HUES64 (cell line): Measurements from ENCODE around the gene TTYH2.
"Not testable (repeated sequence)": the region's sequence is repeated elsewhere in the genome, so short reads cannot be mapped to it uniquely, and the experiment has no call there.

Experiments used
- H3K27ac ChIP-seq: 2 replicates; pipeline ENCODE4 v1.7.0; 2013; ENCODE audit warnings: low read depth, low read length, inconsistent platforms
- H3K27me3 ChIP-seq: 2 replicates; pipeline ENCODE4 v1.6.1; 2013; ENCODE audit warnings: mild to moderate bottlenecking, low read length; ENCODE audit not compliant: insufficient read depth
- H3K36me3 ChIP-seq: 2 replicates; pipeline ENCODE4 v1.6.1; 2013; ENCODE audit warnings: mild to moderate bottlenecking, low read length; ENCODE audit not compliant: insufficient read depth
- H3K4me1 ChIP-seq: 2 replicates; pipeline ENCODE4 v1.6.1; 2013; ENCODE audit warnings: mild to moderate bottlenecking, low read length, moderate library complexity; ENCODE audit not compliant: insufficient read depth
- H3K4me3 ChIP-seq: 2 replicates; pipeline ENCODE4 v1.5.1; 2013; ENCODE audit warnings: mild to moderate bottlenecking, low read length, moderate library complexity
- H3K9ac ChIP-seq: 2 replicates; pipeline ENCODE4 v1.6.1; 2013; ENCODE audit warnings: mild to moderate bottlenecking, low read depth, low read length
- H3K9me3 ChIP-seq: 2 replicates; pipeline ENCODE4 v1.6.1; 2013; ENCODE audit warnings: low read depth, low read length; ENCODE audit not compliant: insufficient read depth
- WGBS: fragments of 150-250, 120-280 bp; methylation state at CpG from one replicate; pipeline ENCODE4 v1.1.7; 2013; ENCODE audit warnings: missing lambda C conversion rate; 5-methylcytosine and 5-hydroxymethylcytosine counted together

TTYH2 gene

GRCh38 chr17:74250324-74250995 lies 37.1 kb downstream of the TTYH2 start:
- H3K4me3 ChIP-seq: no peak overlapping the region
- no peaks in the 10 kb centered on the region for H3K36me3 ChIP-seq
- H3K9me3 ChIP-seq: no peaks in the 10 kb centered on the region
- H3K9ac ChIP-seq: no peak overlapping the region
- no peaks in the 10 kb centered on the region for H3K27me3 ChIP-seq
- H3K4me1 ChIP-seq: no peaks in the 10 kb centered on the region
- WGBS: 70% methylated on average over 12 of the region's 12 CpGs
- no peak overlapping the region for H3K27ac ChIP-seq

- Histone ChIP-seq H3K36me3 (no peaks in the 10 kb centered on the region), H3K27ac (no peak overlapping the region), H3K9ac (no peak overlapping the region), H3K9me3 (no peaks in the 10 kb centered on the region), H3K4me1 (no peaks in the 10 kb centered on the region), H3K4me3 (no peak overlapping the region), H3K27me3 (no peaks in the 10 kb centered on the region)
- 89% methylated on average over 8 of the region's 8 CpGs for WGBS
Measured at GRCh38 chr17:74251051-74251450, 37.7 kb downstream of the TTYH2 start.

- Histone ChIP-seq H3K27ac (no peak overlapping the region), H3K4me1 (no peaks in the 10 kb centered on the region), H3K27me3 (no peaks in the 10 kb centered on the region), H3K36me3 (no peaks in the 10 kb centered on the region), H3K9me3 (no peaks in the 10 kb centered on the region), H3K4me3 (no peak overlapping the region), H3K9ac (no peak overlapping the region)
- 93% methylated on average over 6 of the region's 6 CpGs for WGBS
Measured at GRCh38 chr17:74251569-74251968, 38.2 kb downstream of the TTYH2 start.

- no peaks in the 10 kb centered on the region for H3K9me3 ChIP-seq
- H3K4me3 ChIP-seq: no peak overlapping the region
- no peak overlapping the region for H3K27ac ChIP-seq
- H3K27me3 ChIP-seq: no peaks in the 10 kb centered on the region
- no peaks in the 10 kb centered on the region for H3K36me3 ChIP-seq
- no peak overlapping the region for H3K9ac ChIP-seq
- 90% methylated on average over 8 of the region's 8 CpGs for WGBS
- H3K4me1 ChIP-seq: no peaks in the 10 kb centered on the region
Measured at GRCh38 chr17:74252211-74252610, 38.8 kb downstream of the TTYH2 start.

- H3K4me3 ChIP-seq: no peak overlapping the region
- no peaks in the 10 kb centered on the region for H3K36me3 ChIP-seq
- no peaks in the 10 kb centered on the region for H3K27me3 ChIP-seq
- WGBS: 91% methylated on average over 13 of the region's 13 CpGs
- H3K9me3 ChIP-seq: no peaks in the 10 kb centered on the region
- no peak overlapping the region for H3K27ac ChIP-seq
- H3K9ac ChIP-seq: no peak overlapping the region
- H3K4me1 ChIP-seq: no peaks in the 10 kb centered on the region
Measured at GRCh38 chr17:74253036-74253435, 39.7 kb downstream of the TTYH2 start.

- Histone ChIP-seq H3K9ac (no peak overlapping the region), H3K36me3 (no peaks in the 10 kb centered on the region), H3K27ac (no peak overlapping the region), H3K9me3 (no peaks in the 10 kb centered on the region), H3K4me3 (no peak overlapping the region), H3K27me3 (no peaks in the 10 kb centered on the region), H3K4me1 (peaks cover 15% of the 10 kb centered on the region)
- WGBS: 90% methylated on average over 10 of the region's 10 CpGs
Measured at GRCh38 chr17:74257311-74257710, 43.9 kb downstream of the TTYH2 start.

GRCh38 chr17:74259667-74260524 lies 46.5 kb downstream of the TTYH2 start:
- WGBS: 42% methylated on average over 21 of the region's 21 CpGs
- Histone ChIP-seq H3K27ac (no peak overlapping the region), H3K27me3 (no peaks in the 10 kb centered on the region), H3K4me3 (no peak overlapping the region), H3K9ac (no peak overlapping the region), H3K36me3 (no peaks in the 10 kb centered on the region), H3K4me1 (peaks cover 15% of the 10 kb centered on the region), H3K9me3 (no peaks in the 10 kb centered on the region)

- H3K9me3 ChIP-seq: no peaks in the 10 kb centered on the region
- H3K4me3 ChIP-seq: no peak overlapping the region
- WGBS: 14% methylated on average over 6 of the region's 6 CpGs
- H3K27ac ChIP-seq: no peak overlapping the region
- H3K4me1 ChIP-seq: peaks cover 15% of the 10 kb centered on the region
- no peaks in the 10 kb centered on the region for H3K36me3 ChIP-seq
- no peaks in the 10 kb centered on the region for H3K27me3 ChIP-seq
- no peak overlapping the region for H3K9ac ChIP-seq
Measured at GRCh38 chr17:74260525-74260850, 47.1 kb downstream of the TTYH2 start.

GRCh38 chr17:74262601-74263000 lies 49.2 kb downstream of the TTYH2 start:
- 94% methylated on average over 6 of the region's 7 CpGs for WGBS
- no peak overlapping the region for H3K27ac ChIP-seq
- H3K4me3 ChIP-seq: no peak overlapping the region
- peaks cover 15% of the 10 kb centered on the region for H3K4me1 ChIP-seq
- H3K36me3 ChIP-seq: no peaks in the 10 kb centered on the region
- no peaks in the 10 kb centered on the region for H3K9me3 ChIP-seq
- no peak overlapping the region for H3K9ac ChIP-seq
- H3K27me3 ChIP-seq: no peaks in the 10 kb centered on the region

- WGBS: 96% methylated on average over 4 of the region's 4 CpGs
- H3K9me3 ChIP-seq, H3K9ac ChIP-seq, H3K36me3 ChIP-seq, H3K4me1 ChIP-seq, H3K27ac ChIP-seq, H3K4me3 ChIP-seq, H3K27me3 ChIP-seq: not testable (repeated sequence)
Measured at GRCh38 chr17:74267054-74267453, 53.7 kb downstream of the TTYH2 start.

- WGBS: 94% methylated on average over 7 of the region's 7 CpGs
- H3K27me3 ChIP-seq: no peaks in the 10 kb centered on the region
- H3K4me1 ChIP-seq: peaks cover 10% of the 10 kb centered on the region; the same call in 1 of the 2 replicates
- H3K9me3 ChIP-seq: no peaks in the 10 kb centered on the region
- no peak overlapping the region for H3K27ac ChIP-seq
- no peaks in the 10 kb centered on the region for H3K36me3 ChIP-seq
- no peak overlapping the region for H3K9ac ChIP-seq
- H3K4me3 ChIP-seq: no peak overlapping the region
Measured at GRCh38 chr17:74267579-74267978, 54.2 kb downstream of the TTYH2 start.
